B cell (primary cell): ENCODE results near the gene CHMP6. TPM values are rescaled to one million over a fixed set of nuclear protein-coding genes. Genes with fewer than 3 reads are reported as not detected.
"Not testable (repeated sequence)": the region's sequence is repeated elsewhere in the genome, so short reads cannot be mapped to it uniquely, and the experiment has no call there.

Source experiments
- ATAC-seq: fragments of 200-7000 bp; cut with Tn5 transposase; one replicate; pipeline ENCODE4 v1.10.0; 2021; ENCODE audit warnings: low read depth, mild to moderate bottlenecking, moderate number of reproducible peaks, moderate library complexity
- CTCF ChIA-PET: fragments of 350-600 bp; sonication (Branson Sonifier 250); formaldehyde crosslinking; loops from one replicate; lab custom pipeline; 2021; ENCODE audit warnings: antibody characterized with exemption, inconsistent platforms; lab: Charles Lee
- POLR2A ChIA-PET: fragments of 350-600 bp; sonication (Branson Sonifier 250); formaldehyde crosslinking; loops from one replicate; lab custom pipeline; 2021; ENCODE audit warnings: antibody characterized with exemption; lab: Charles Lee
- DNase-seq: peaks from one replicate; pipeline ENCODE4 v3.0.0; 2013
- H2AFZ ChIP-seq: 2 replicates; pipeline ENCODE4 v1.6.1; 2012; ENCODE audit warnings: mild to moderate bottlenecking, low read depth, low read length; ENCODE audit not compliant: insufficient read depth, poor library complexity, severe bottlenecking
- H3K27ac ChIP-seq, 2 donors: 1 replicate in 1 of 2; 2 replicates in 1 of 2; pipeline ENCODE4 v1.5.1; 2012 to 2013; ENCODE audit warnings: low read length in 2 of 2, mild to moderate bottlenecking in 2 of 2, moderate library complexity in 1 of 2
- H3K27me3 ChIP-seq, 4 experiments: fragments of 200-600 bp in 1 of 4; sonication (generic) in 1 of 4; replicated peaks in 1 of 4; 1 replicate in 2 of 4; 2 replicates in 2 of 4; pipeline versions ENCODE4 v1.6.1 to v1.7.0; 2013 to 2016; ENCODE audit warnings: low read length in 3 of 4, mild to moderate bottlenecking in 2 of 4, mixed read lengths in 1 of 4, moderate library complexity in 1 of 4; ENCODE audit not compliant: insufficient read depth in 4 of 4, control insufficient read depth in 3 of 4; ENCODE audit errors: control extremely low read depth in 1 of 4
- H3K36me3 ChIP-seq, 2 experiments: replicated peaks in 1 of 2; 1 replicate in 1 of 2; 2 replicates in 1 of 2; pipeline versions ENCODE4 v1.6.1 to v1.7.1; 2013; ENCODE audit warnings: low read length in 1 of 2; ENCODE audit not compliant: insufficient read depth in 2 of 2, control insufficient read depth in 1 of 2; ENCODE audit errors: control extremely low read depth in 1 of 2, extremely low read depth in 1 of 2
- H3K4me1 ChIP-seq, 2 donors: fragments of 200-600 bp in 1 of 2; sonication (generic) in 1 of 2; 1 replicate in 1 of 2; 2 replicates in 1 of 2; pipeline versions ENCODE4 v1.5.1 to v1.6.1; 2013 to 2017; ENCODE audit warnings: low read length in 2 of 2; ENCODE audit not compliant: control insufficient read depth in 2 of 2, insufficient read depth in 2 of 2
- H3K4me2 ChIP-seq: replicated peaks from 2 replicates; pipeline ENCODE3; 2012; ENCODE audit warnings: mild to moderate bottlenecking, low read depth, low read length; ENCODE audit not compliant: poor library complexity, severe bottlenecking
- H3K4me3 ChIP-seq, 5 experiments: fragments of 200-600 bp in 1 of 5; sonication (generic) in 1 of 5; 1 replicate in 3 of 5; 2 replicates in 2 of 5; pipeline versions ENCODE4 v1.5.1 to v1.7.0; 2011 to 2016; ENCODE audit warnings: low read length in 4 of 5, mild to moderate bottlenecking in 4 of 5, low read depth in 2 of 5, control low read depth in 1 of 5, moderate library complexity in 1 of 5; ENCODE audit not compliant: insufficient read depth in 1 of 5; ENCODE audit errors: control extremely low read depth in 1 of 5, extremely low read depth in 1 of 5
- H3K79me2 ChIP-seq: fragments of 200-600 bp; sonication (generic); one replicate; pipeline ENCODE4 v1.6.0; 2016; ENCODE audit warnings: low read length; ENCODE audit not compliant: control insufficient read depth, insufficient read depth
- H3K9ac ChIP-seq: fragments of 200-600 bp; sonication (generic); 2 replicates; pipeline ENCODE4 v1.6.1; 2017; ENCODE audit warnings: mild to moderate bottlenecking, low read length, moderate library complexity
- H3K9me3 ChIP-seq, 3 donors: one replicate each; pipeline versions ENCODE4 v1.6.1 to v1.7.1; 2013; ENCODE audit warnings: low read length in 2 of 3; ENCODE audit not compliant: control insufficient read depth in 2 of 3, insufficient read depth in 1 of 3; ENCODE audit errors: control extremely low read depth in 1 of 3
- H4K20me1 ChIP-seq: 2 replicates; pipeline ENCODE4 v1.6.0; 2012; ENCODE audit warnings: mild to moderate bottlenecking, low read length; ENCODE audit not compliant: insufficient read depth, control insufficient read depth, poor library complexity, severe bottlenecking
- H3K27ac Mint-ChIP-seq: one replicate; pipeline ENCODE4 v1.8.0; 2021; ENCODE audit warnings: mixed read lengths
- H3K27me3 Mint-ChIP-seq: one replicate; pipeline ENCODE4 v1.8.0; 2021; ENCODE audit warnings: mixed read lengths
- H3K4me1 Mint-ChIP-seq: one replicate; pipeline ENCODE4 v1.8.0; 2021; ENCODE audit warnings: mixed read lengths
- H3K4me3 Mint-ChIP-seq: one replicate; pipeline ENCODE4 v1.8.0; 2021; ENCODE audit warnings: mixed read lengths
- H3K9me3 Mint-ChIP-seq: one replicate; pipeline ENCODE4 v1.8.0; 2022; ENCODE audit warnings: mixed read lengths; ENCODE audit not compliant: insufficient read depth
- CTCF ChIP-seq: fragments of 200-600 bp; IDR thresholded peaks from one replicate; pipeline ENCODE4 v1.8.0; 2022; ENCODE audit warnings: antibody characterized with exemption, mild to moderate bottlenecking
- EZH2 ChIP-seq: IDR thresholded peaks from 2 replicates; pipeline ENCODE4 v1.6.1; 2012; ENCODE audit warnings: borderline replicate concordance, low read depth, mild to moderate bottlenecking, moderate library complexity, low read length; ENCODE audit not compliant: insufficient read depth, poor library complexity, severe bottlenecking
- WGBS: methylation state at CpG from one replicate; pipeline ENCODE4 v1.1.5; 2013; ENCODE audit warnings: missing lambda C conversion rate; ENCODE audit not compliant: insufficient coverage; 5-methylcytosine and 5-hydroxymethylcytosine counted together
- intact Hi-C: fragments of 100-400 bp; cut with micrococcal nuclease; formaldehyde crosslinking; loops from one replicate; pipeline ENCODE4 v1.10.0; 2022
- polyA plus RNA-seq: library from polyadenylated mRNA; depleted of rRNA; stranded (reverse); fragments of >200 nt; gene quantifications from 2 replicates; pipeline ENCODE4 v1.2.3, GENCODE V29; 2012
- total RNA-seq, 2 donors: library from RNA; stranded (reverse); fragments of 120-200 nt in 1 of 2; gene quantifications; 1 replicate in 1 of 2; 2 replicates in 1 of 2; pipeline versions ENCODE4 v1.2.3 to v1.2.4, GENCODE V29; 2013 to 2022

CHMP6 gene
- total and polyA plus RNA-seq, 2 donors (not counting 1 experiment from before 2014, with no cell fraction given): 21.2 to 46.2 TPM

- ChIA-PET CTCF (no interaction called here), POLR2A (no interaction called here)
- peaks cover 8 to 10% of the 10 kb centered on the region in 2 donors for H3K4me1 ChIP-seq
- WGBS: 96% methylated on average over 6 of the region's 11 CpGs
- no peaks in the 10 kb centered on the region for H3K79me2 ChIP-seq
- no peak overlapping the region for H3K27ac Mint-ChIP-seq
- no peak overlapping the region for H3K9ac ChIP-seq
- H3K4me3 ChIP-seq: no peak overlapping the region
- ATAC-seq: no peak
- DNase-seq: no peak
- no peak overlapping the region for H3K4me3 Mint-ChIP-seq
- H3K9me3 ChIP-seq: peaks cover 0 to 30% (median 3%) of the 10 kb centered on the region in 3 donors
- TF ChIP-seq CTCF (no peak), EZH2 (no peak)
- no peak overlapping the region for H2AFZ ChIP-seq
- peaks cover 10% of the 10 kb centered on the region for H3K4me1 Mint-ChIP-seq
- no peaks in the 10 kb centered on the region for H4K20me1 ChIP-seq
- no peaks in the 10 kb centered on the region for H3K9me3 Mint-ChIP-seq
- no peaks in the 10 kb centered on the region for H3K36me3 ChIP-seq
- intact Hi-C loops: loop anchor here (5.0 kb wide), 1 partner anchor 38 kb away; the partner anchor contains the start of gene CHMP6
- no peak overlapping the region for H3K4me2 ChIP-seq
- H3K27ac ChIP-seq: no peak overlapping the region
- H3K27me3 ChIP-seq: peaks cover 0 to 52% (median 9%) of the 10 kb centered on the region in 4 experiments
- H3K27me3 Mint-ChIP-seq: peaks cover 45% of the 10 kb centered on the region
Measured at GRCh38 chr17:81029859-81030258, 38.2 kb downstream of the CHMP6 start.

GRCh38 chr17:81030312-81030711, 38.7 kb downstream of the CHMP6 start:
- H3K4me1 Mint-ChIP-seq, H3K4me3 Mint-ChIP-seq, POLR2A ChIA-PET, DNase-seq, H3K79me2 ChIP-seq, H3K4me1 ChIP-seq, CTCF ChIA-PET, H3K4me2 ChIP-seq, H3K27ac ChIP-seq, H3K9ac ChIP-seq, H3K36me3 ChIP-seq, H3K27ac Mint-ChIP-seq, H4K20me1 ChIP-seq, H3K9me3 Mint-ChIP-seq, H3K4me3 ChIP-seq, ATAC-seq, H2AFZ ChIP-seq: not testable (repeated sequence)
- H3K27me3 Mint-ChIP-seq: peaks cover 45% of the 10 kb centered on the region
- H3K27me3 ChIP-seq: peaks cover 0 to 52% (median 9%) of the 10 kb centered on the region in 4 experiments
- intact Hi-C loops: loop anchor here (5.0 kb wide), 1 partner anchor 38 kb away; the partner anchor contains the start of gene CHMP6
- WGBS: 95% methylated on average over 9 of the region's 9 CpGs
- peaks cover 0 to 30% (median 3%) of the 10 kb centered on the region in 3 donors for H3K9me3 ChIP-seq
